GM12892 (cell line): ENCODE results near the gene CREB3.

Source experiments
- POLR2AphosphoS5 ChIP-seq: IDR thresholded peaks from 2 replicates; pipeline ENCODE4 v1.6.1; 2011; ENCODE audit warnings: low read depth, low read length, control low read depth
- TAF1 ChIP-seq: IDR thresholded peaks from 2 replicates; pipeline ENCODE4 v1.6.1; 2011; ENCODE audit warnings: low read depth, mild to moderate bottlenecking, control low read depth, low read length, borderline replicate concordance

DNA sequence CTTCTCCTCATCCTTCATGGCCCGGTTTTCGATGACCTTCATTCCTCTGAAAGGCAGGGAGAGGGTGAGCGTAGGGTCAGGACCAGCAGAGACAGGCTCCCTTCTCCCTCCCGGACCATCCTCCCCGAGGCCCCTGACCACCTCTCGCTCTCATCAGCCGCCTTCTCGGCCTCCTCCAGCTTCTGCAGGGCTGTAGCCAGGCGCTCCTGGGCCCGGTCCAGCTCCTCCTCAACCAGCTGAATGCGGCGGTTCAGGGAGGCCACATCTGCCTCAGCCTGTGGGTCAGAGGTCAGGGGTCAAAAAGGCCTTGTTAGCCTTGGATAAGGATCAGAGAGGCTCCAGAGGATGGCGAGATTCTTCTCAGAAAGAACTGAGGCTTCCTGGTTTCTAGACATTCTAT, 47.0 kb upstream of the CREB3 start:
- TF ChIP-seq TAF1: no peak
- no peak for TF ChIP-seq POLR2AphosphoS5
